ENCODE measurements around the gene CCDC40.

The CCDC40 gene

DNA sequence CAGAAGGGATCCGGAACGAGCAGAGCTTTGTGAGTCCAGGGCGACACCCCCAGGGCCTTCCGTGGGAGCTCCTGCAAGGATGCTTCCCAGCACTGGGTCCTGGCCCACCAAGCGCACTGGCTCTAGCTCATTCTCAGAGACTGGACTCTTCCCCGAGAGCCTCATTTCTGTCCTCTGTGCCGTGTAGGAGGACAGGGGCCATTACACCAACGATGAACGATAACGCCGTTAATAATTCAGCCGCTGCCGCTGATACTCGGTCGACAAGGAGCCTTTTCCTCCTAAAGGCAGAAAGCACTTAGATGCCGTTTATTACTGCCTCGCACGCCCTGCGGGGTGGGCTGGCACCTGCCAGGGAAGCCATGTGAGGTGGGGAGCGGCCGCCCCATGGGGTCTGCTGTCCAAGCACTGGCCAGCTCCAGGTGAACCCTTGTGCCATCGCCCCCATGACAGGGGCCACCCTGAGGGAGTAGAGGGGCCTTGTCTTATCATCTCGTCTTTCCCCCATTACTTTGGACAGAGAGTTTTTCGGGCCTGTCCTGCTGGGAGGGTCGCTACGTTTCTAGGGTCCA, 34.3 kb upstream of the CCDC40 start:
- no peak for DNase-seq

DNA sequence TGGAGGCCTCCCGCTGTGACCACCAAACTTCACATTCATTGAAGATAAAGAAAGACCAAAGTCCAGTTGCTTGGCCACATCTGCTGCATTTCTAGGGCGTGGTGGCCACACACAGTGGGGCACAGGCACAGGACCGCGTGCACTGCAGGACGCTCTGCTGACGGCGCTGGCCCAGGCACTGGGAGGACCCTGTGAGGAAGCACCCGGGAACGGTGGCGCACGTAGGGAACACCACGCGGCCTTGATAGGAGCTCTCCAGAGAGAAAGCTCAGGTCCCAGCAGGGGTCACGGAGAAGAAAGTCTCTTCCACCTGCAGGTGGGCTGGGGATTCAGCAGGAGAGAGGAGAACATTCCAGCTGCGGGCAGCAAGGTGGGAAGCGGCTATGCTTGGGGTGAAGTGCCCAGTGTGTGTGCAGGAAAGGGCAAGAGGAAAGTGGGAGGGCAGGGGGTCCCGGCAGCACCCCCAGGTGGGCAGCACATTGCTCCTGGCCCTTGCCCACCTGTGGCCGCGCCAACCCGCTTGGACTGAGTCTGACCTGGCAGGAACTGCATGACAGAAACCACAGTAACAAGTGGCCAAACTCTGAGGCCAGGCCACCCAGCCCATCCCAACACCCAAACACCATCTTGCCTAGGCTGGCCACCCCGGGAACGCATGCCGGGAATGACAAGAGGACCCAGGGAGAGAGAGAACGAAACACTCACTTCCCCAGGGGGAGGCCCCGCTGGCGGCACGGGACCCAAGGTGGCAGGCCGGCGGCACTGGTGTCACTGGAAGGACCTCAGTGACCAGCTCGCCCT, 33.6 kb upstream of the CCDC40 start:
- DNase-seq, result no peak

DNA sequence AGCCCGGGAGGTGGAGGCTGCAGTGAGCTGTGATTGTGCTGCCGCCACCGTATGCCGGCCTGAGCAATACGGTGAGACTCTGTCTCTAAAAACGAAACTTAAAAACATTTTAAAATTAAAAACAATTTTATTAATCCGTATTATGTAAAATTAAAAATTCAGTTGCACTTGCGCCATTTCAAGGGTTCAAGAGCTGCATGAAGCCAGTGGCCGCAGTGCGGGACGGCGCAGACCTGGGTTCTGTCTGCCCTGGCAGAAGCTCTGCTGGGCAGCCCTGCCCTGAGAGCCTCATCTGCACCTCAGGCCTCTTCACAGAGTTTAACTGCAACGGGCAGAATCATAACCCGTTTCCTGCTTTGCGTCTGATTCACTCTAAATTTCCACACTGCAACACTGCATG, 32.5 kb upstream of the CCDC40 start:
- no peak for DNase-seq

DNA sequence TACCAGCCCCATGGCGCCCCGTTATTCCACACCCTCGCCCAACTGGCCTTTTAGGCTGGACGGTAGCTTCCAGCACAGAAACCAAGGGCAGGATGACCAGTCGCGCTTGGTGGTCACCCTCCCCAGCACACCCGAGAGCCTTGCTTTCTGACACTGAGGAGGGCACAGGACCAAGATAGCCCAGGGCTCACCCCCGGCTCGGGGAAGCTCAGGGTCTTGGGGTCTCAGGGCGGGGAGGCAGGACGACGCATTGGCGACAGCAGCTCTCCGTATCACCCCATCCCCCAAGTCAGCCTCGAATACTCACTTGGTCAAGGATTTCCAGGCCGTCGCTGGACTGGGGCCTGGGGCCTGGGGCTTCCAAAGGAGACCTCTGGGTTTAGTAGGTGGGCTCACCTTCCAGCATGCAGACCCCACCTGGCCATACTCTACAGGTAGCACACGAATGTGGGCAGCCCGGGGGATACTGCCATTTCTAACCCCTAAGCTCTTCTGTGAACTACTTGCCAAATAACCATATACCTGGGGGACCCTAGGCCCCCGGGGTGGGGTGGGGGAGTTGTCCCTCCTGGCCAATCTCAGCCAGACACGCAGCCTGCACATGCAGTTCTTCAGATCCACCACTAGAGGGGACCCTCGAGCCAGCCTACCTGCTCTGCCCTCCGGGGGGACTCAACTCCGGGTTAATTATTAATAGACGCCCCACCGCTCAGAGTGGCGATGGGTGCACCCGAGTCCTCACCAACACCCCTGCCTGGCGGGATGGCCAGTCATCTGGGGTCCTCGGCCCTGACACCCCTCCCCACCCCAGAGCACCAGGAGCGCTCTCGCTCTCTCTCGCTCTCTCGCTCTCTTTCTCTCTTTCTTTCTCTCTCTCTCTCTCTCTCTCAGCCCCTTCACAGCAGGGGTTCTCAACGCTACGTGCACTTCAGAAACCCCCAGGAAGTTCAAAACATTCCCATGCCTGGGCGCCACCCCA, 30.8 kb upstream of the CCDC40 start:
- peak; percentile 62 to 65 for DNase-seq

DNA sequence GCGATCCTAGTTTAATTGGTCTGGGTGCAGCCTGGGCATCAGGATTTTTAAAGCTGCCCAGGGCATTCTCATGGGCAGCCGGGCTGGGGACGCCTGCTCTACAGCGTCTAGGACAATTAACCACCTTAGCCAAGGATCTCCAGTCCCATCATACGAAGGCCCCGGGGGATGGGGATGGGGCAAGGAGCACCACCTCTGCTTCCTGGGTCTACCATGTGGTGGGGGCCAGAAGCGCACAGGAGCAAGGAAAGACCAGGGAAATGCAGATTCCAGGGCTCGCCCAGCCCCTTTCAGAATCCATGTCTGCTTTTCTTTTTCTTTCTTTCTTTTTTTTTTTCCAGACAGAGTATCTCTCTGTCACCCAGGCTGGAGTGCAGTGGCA, 30.1 kb upstream of the CCDC40 start:
- no peak for DNase-seq

DNA sequence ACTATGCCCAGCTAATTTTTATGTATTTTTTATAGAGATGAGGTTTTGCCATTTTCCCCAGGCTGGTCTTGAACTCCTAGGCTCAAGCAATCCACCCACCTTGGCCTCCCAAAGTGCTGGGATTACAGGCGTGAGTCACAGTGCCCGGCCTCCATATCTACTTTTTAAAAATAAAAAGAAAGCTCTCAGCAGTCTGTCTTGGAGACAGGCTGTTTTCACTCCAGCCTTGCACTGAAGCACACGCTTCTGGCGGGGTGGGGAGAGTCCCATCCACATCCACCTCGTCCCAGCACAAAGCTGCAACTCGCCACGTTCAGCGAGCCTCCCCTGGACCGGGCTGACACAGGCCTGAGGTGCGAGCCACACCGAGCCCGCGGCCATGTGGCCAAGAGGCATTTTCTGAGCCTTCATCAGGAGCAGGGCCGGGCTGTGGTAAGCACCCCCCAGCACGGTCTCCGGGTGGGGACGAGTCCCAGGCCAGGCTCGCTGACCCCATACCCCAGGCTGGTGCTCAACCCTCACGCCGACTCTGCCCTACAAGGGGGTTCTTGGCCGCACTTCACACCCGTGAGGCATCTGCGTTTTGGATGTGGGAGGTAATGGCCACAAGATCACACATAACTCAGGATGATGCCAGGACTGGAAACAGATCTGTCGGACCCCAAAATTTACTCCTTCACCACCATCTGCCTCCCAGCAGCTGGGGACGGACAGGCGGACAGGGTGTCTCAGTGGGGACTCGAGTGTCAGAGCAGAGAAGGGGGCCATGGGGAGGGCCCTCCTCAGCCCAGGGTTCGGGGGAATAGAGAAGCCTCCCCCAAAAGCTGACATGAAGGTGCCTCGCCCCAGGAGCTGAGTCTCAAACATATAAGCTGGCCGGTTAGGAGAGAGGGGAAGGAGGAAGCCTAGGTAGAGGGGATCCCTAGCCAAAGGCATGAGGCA, 29.4 kb upstream of the CCDC40 start:
- DNase-seq, result no peak

DNA sequence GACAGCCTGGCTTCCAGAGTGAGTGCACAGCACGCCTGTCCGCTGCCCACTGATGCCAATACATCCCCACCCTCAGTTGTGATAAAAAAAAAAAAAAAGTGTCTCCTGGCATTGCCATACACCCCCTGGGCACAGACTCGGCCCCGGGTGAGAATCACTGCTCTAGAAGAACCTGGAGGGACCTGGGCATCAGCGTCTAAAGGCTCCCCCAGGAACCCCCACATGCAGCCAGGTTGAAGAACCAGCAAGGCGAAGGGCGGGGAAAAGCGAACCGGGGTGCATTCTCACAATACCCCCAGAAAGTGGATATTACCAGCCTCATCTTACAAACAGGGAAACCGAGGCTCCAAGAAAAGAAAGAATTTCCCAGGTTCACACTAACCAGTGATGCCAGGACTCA, 28.5 kb upstream of the CCDC40 start:
- DNase-seq, result no peak

DNA sequence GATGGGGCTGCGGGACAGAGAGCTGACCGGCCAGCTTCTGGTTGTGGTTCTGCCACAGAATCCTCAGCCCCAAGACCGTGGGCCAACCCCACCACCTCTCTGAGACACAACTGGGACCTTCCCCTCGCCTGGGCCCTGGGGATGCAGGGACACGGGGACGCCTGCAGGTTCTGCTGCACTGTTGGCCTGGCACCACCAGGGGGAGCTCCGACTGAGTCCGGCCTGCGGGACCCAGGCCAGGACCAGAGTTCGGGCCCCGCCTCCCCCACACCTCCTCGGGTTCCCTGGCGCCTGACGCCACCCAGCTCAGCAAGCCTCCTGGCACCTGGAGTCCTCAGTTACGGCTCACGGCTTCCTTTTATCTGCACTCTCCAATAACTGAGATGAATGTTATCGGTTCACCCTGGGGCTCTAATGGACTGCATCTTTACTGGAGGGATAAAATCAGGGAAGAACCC, 28.0 kb upstream of the CCDC40 start:
- DNase-seq, result peak; percentile 75 to 77

DNA sequence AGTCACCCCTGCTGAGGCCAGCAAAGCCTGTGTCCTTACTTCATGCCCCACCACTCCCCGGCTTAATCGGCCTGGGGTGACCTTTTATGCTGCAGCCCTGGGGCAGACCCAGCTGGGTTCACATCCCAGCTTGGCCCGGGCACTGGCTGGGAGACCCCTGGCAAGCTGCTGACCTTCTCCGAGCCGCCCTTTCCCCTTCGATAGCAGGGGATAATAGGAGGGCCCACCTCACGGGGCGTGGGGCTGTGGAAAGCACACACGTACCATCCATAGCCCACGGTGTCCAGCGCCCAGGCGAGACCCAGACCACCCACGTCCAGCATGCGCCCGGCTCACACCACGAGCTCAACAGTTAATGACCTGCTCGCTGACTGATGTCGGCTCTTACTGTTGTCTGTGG, 27.6 kb upstream of the CCDC40 start:
- no peak for DNase-seq

DNA sequence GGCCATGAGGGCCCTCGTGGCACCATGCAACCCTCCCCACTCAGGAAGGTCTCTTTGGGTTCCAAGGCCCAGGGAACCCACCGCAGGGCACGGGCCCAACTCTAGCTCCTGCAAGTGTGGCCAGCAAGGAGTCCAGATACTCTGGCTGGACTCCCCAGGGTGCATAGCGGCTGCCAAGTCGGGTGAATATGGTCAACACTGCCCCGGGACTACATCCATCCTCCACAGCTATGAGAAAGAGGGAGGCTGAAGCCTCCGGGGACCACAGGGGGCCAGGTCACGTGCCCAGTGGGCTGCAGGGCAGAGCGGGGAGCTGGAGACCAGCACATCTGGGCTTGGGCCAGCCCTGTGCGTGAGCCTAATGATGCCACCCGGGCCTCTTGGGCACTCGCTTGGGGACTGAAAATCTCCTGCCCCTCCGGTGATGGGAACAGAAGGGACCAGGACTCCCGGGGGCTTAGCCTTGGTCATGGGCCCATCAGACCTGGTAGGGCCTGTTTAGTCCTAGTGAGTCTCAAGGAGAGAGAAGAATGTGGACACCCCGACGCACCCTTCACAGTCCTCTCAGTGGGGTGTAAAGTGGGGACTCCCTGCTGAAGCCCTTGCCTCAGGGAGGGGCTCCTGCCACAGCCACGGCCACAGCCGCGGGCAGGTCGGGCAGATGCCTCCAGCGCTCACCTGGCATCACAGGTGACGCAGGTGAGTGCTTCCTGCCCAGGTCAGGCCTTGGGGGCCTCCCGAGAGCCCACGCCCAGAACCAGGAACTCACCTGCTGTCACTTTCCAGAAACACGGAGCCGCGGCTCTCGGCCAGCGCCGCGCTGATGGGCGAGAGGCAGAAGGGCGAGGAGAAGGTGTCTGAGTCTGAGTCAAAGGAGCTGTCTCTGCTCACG, 26.8 kb upstream of the CCDC40 start:
- DNase-seq, result no peak

DNA sequence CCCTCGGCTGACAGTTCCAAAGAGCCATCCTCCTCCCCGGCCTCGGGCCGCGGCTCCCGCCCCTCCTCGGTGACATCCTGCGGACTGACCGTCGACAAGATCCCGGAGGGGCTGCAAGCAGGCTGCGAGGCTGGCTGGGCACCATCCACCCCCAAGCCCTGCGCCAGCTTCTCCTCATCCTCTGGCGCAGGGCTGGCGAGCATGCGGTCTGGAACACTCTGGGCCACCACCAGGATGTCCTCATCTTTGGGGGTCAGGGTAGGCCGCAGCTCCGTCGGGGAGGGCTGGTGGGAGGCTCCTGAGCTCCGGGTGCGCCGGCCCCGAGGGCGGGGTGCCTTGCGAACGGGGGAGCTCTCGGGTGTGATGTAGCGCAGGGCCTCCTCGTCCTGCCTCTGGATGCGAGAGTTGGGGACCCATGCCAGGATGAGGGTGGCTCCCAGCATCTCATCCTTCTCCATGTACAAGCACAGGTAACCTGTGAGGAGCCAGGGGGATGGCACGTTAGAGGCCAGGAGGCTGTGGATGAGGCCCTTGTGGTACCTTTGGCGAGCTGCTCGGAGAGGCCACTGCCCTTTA, 26.1 kb upstream of the CCDC40 start:
- no peak for DNase-seq

DNA sequence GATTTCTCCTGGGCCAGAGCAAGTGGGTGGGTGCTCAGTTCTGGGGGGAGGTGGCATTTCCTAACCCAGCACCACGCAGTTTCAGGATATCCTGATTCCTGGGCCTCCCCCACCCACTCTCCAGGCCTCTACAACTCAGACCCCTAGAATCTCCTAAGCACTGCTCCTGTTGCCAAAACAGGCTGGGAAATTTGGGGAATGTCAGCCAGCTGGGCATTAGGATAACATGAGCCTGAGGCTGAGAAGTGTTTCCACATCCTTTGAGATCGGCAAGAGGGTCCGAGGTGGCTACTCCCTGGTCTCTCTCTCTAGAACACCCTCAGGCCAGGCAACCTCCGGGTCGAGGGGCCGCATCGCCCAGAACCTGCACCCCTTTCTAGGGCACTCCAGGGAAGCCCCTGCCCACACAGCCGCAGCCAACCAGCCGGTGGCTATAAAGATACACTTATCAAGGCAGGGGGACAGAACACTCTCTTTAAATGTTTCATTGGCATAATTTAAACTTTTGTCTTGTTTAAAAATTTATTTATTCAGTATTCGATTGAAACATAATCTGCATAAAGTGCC, 24.4 kb upstream of the CCDC40 start:
- no peak for DNase-seq

DNA sequence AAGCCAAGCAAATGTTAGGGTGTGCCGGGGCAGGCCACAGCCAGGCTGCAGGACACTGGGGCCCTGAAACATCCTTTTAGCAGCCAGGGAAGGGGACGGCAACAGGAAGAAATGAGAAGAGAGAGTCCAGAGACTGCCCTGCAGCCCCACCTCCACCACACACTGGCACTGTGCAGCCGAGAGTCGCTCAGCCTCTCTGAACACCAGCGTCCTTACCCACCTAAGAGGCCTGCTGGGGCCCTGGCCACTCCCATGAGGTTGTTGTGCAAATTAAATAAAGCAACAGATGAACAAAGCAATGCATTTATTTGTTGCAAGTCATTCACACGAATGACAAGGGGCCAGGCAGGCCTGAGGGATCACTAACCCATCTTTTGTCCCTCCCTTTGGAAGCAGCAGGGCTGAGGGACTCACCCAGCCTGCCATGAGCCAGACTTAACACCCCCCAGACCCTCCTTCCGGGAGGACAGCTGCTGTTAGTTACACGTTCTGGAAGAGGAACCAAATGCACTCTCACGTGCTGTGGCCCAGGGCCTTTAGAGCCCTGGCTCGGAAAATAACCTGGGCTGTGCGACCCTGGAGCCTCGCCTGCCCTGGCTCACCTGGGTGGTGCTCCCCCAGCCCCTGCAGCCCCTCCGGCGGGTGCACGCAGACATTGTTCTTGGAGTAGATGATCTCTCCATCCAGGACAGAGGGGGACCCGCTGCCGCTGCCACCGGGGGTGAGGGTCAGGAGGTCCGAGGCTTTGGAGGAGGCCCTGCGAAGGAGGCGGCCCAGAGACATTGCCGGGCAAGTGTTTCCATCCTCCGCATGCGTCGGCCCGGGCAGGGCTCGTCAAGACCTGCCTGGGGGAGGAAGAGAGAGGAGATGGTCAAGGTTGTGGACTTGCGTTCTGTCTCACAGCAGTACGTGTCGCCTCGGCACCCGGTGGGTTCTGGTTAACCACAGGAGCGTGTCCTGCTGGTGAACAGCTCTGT, 23.4 kb upstream of the CCDC40 start:
- DNase-seq, result no peak

DNA sequence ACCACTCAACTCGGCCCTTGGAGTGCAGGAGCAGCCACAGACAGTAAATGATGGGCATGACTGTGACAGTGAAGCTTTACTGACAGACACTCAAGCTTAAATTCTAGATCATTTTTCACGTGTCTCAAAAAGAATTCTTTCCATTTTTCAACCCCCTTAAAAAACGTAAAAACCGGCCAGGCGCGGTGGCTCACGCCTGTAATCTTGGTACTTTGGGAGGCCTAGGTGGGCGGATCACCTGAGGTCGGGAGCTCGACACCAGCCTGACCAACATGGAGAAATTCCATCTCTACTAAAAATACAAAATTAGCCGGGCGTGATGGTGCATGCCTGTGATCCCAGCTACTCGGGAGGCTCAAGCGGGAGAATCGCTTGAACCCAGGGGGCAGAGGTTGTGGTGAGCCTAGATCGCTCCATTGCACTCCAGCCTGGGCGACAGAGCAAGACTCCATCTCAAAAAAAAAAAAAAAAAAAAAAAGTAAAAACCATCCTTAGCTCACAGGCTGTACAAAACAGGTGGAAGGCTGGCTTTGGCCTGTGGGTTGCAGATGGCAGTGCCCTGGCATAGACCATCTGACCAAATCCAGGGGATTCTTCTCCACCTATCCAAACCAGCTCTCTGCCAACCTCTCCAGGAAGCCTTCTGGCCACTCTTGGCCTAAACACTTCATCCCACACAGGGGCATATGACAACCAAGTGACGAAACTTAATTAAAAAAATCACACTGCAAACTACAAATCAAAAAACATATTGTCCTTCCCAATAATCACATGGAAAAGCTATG, 19.0 kb upstream of the CCDC40 start:
- DNase-seq, result no peak

DNA sequence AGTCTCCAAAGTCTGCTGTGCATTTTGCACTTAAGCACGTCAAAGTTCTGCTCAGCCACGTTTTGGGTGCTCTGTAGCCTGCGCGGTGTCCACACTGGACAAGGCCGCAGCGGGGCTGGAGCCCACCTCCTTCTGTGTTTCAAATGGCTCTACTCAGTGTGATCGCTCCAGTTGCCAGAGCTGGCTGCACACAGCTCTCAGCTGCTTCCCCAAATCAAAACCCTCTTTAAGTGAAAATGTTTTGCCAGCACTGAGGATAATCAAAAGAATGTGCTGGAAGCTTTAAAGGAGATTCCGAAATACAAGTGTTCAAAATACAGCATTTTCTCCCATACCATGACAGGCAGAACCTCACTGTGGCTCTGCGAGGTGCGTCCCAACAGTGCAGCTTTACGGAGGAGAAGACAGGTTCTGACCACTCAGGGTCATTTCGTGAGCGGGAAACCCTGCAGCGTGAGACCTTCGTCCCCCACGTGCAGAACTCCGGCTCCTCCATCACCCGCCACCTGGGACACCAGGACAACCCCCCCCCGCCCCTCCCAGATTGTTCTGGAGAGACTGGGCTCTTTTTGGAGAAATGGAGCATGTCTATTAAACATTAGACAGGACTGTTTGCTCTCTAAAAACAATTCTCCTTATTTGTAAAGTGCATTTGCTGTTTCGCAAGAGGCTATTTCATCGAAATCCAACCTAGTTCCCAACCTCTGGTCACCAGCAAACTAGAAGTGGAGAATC, 17.4 kb upstream of the CCDC40 start:
- DNase-seq, result no peak

DNA sequence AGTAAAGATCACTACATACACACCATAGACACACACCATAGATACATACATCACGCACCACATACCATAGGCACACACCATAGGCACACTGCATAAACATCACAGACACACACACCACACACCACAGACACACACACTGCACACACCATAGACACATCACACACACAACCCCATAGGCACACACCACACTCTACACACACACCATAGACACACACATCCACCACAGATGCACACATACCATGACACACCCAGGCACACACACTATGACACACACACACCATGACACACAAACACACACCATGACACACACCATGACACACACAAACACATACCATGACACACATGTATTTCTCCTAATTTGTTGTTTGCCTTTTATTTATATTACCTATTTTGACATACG, 14.8 kb upstream of the CCDC40 start:
- DNase-seq, result no peak

DNA sequence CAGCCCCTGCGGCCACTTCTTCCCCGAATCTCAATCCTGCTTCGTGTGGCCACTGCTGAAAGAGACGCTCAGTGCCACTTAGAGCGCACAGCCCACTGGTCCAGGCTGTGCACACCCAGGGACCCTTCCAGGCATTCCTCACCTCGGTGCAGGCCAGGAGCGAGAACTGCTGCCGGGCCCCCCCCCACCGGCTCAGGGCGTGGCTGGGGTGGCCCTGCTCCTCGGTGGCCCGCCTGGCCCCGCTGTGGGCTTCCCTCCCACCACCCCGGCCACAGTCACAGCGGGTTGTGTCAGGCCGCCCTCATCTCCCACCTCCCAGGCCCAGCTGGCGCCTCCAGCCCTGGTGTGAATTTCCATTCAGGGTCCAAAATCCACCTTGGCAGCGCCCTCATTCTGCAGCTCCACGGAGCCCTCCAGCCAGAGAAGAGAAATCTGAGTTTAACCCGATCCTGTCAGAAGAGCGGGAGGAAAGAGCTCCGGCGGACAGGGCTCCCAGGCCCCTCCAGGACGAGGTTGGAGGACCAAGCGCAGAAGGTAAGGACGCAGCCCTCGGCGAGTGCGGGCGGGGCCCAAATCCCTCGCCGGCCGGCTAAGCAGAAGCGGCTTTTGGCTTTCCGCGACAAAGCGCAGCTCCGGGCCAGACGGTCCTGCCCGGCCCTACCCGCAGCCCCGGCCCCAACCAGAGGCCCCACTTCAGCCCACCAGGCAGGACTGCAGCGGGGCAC, 12.8 kb upstream of the CCDC40 start:
- no peak for DNase-seq
